ENCODE data around the gene PCAT6.

- TF ChIP-seq CTCF (IDR thresholded peaks at IDR 0.05) (no peak), EZH2 (IDR thresholded peaks at IDR 0.05) (no peak), EZH2phosphoT487 (IDR thresholded peaks at IDR 0.05) (no peak)
Measured at GRCh38 chr1:202825748-202826147, 15.0 kb downstream of the PCAT6 start.

Data from neural progenitor cell (in vitro differentiated cells).